K562 (cell line): ENCODE measurements around the gene LAMA1. TPM values are rescaled to one million over a fixed set of nuclear protein-coding genes. Genes with fewer than 3 reads are reported as not detected.

Source experiments
- EZH2 ChIP-seq: IDR thresholded peaks from 2 replicates; pipeline ENCODE4 v1.6.1; 2012; ENCODE audit warnings: low read depth, mild to moderate bottlenecking, inconsistent platforms, low read length, borderline replicate concordance
- HNRNPLL ChIP-seq: fragments of 200-400 bp; formaldehyde crosslinking; IDR thresholded peaks from 2 replicates; pipeline ENCODE4 v1.6.1; 2017; ENCODE audit warnings: low read length, low read depth, mild to moderate bottlenecking; ENCODE audit not compliant: poor library complexity, severe bottlenecking
- L3MBTL2 ChIP-seq: fragments of 450-650 bp; IDR thresholded peaks from 2 replicates; pipeline ENCODE4 v1.6.1; 2016; ENCODE audit warnings: mild to moderate bottlenecking, moderate library complexity
- NCOA2 ChIP-seq, 2 experiments: fragments of 450-650 bp; IDR thresholded peaks; 2 replicates each; pipeline ENCODE4 v1.6.1; 2018; ENCODE audit warnings: mild to moderate bottlenecking in 2 of 2, moderate library complexity in 1 of 2; ENCODE audit not compliant: partially characterized antibody in 2 of 2
- RBM15 ChIP-seq: fragments of 200-400 bp; formaldehyde crosslinking; IDR thresholded peaks from 2 replicates; pipeline ENCODE4 v1.6.1; 2018; ENCODE audit warnings: mild to moderate bottlenecking, low read length, moderate library complexity; ENCODE audit not compliant: insufficient read depth
- RBM17 ChIP-seq: fragments of 200-400 bp; formaldehyde crosslinking; IDR thresholded peaks from 2 replicates; pipeline ENCODE4 v1.6.1; 2017; ENCODE audit warnings: low read depth, mild to moderate bottlenecking, low read length, borderline replicate concordance
- ZFP36 ChIP-seq: fragments of 150-350 bp; IDR thresholded peaks from 2 replicates; pipeline ENCODE4 v1.6.1; 2018; ENCODE audit warnings: low read length, low read depth; ENCODE audit not compliant: partially characterized antibody
- ZFPM2 ChIP-seq: fragments of 250-450 bp; sonication (Bioruptor Pico); IDR thresholded peaks from 2 replicates; pipeline ENCODE4 v1.5.1; 2022; ENCODE audit warnings: mild to moderate bottlenecking
- polyA plus RNA-seq, 8 experiments: library from polyadenylated mRNA; depleted of rRNA in 4 of 8; stranded (reverse) in 5 of 8; unstranded in 3 of 8; fragments of >200 nt; fragmentation: Nextera tagmentation in 2 of 8; fragmentation: Illumina TruSeq in 1 of 8; extraction: Ambion mirVana in 2 of 8; extraction: Trizol in 1 of 8; gene quantifications; 2 replicates each; pipeline versions ENCODE4 v1.2.1 to v1.2.3, GENCODE V29; 2011 to 2014; ENCODE audit warnings: inconsistent platforms in 1 of 8, missing spikeins in 1 of 8
- total RNA-seq, 7 experiments: library from RNA; depleted of rRNA in 6 of 7; stranded (reverse); fragments of >200 nt in 6 of 7; fragmentation: Illumina TruSeq in 2 of 7; extraction: Trizol in 2 of 7; gene quantifications; 2 replicates each; pipeline versions ENCODE4 v1.2.1 to v1.2.3, GENCODE V29; 2011 to 2021; ENCODE audit warnings: low replicate concordance in 1 of 7
- TF ChIP-seq, protein P1 (sequence below), 2 experiments: fragments of 450-650 bp; formaldehyde crosslinking in 1 of 2; IDR thresholded peaks; 2 replicates each; pipeline versions ENCODE4 v1.4.0 to v1.6.1; 2014 to 2020; ENCODE audit warnings: mild to moderate bottlenecking in 2 of 2, borderline replicate concordance in 1 of 2, low read depth in 1 of 2

LAMA1 gene
- total and polyA plus RNA-seq, 9 of the 15 experiments (the other 6 are each of a cell fraction or from before 2014, with no cell fraction given), result 0.04 TPM; not detected in 8

GRCh38 chr18:7065736-7066135 is 51.9 kb downstream of the LAMA1 start (continued):
- TF ChIP-seq, protein P1, sequence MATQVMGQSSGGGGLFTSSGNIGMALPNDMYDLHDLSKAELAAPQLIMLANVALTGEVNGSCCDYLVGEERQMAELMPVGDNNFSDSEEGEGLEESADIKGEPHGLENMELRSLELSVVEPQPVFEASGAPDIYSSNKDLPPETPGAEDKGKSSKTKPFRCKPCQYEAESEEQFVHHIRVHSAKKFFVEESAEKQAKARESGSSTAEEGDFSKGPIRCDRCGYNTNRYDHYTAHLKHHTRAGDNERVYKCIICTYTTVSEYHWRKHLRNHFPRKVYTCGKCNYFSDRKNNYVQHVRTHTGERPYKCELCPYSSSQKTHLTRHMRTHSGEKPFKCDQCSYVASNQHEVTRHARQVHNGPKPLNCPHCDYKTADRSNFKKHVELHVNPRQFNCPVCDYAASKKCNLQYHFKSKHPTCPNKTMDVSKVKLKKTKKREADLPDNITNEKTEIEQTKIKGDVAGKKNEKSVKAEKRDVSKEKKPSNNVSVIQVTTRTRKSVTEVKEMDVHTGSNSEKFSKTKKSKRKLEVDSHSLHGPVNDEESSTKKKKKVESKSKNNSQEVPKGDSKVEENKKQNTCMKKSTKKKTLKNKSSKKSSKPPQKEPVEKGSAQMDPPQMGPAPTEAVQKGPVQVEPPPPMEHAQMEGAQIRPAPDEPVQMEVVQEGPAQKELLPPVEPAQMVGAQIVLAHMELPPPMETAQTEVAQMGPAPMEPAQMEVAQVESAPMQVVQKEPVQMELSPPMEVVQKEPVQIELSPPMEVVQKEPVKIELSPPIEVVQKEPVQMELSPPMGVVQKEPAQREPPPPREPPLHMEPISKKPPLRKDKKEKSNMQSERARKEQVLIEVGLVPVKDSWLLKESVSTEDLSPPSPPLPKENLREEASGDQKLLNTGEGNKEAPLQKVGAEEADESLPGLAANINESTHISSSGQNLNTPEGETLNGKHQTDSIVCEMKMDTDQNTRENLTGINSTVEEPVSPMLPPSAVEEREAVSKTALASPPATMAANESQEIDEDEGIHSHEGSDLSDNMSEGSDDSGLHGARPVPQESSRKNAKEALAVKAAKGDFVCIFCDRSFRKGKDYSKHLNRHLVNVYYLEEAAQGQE (IDR thresholded peaks at IDR 0.05; ENCODE audit: borderline replicate concordance), result no peak
- TF ChIP-seq, protein P1 (CRISPR knock-in tag; IDR thresholded peaks at IDR 0.05; ENCODE audit: low read depth), result no peak
- TF ChIP-seq NCOA2 (IDR thresholded peaks at IDR 0.05; ENCODE audit: partially characterized antibody in 2 of 2), result no peak
- no peak for TF ChIP-seq L3MBTL2
- no peak for TF ChIP-seq RBM15
- TF ChIP-seq RBM17, result no peak
- no peak for TF ChIP-seq ZFPM2 (CRISPR knock-in tag)
- TF ChIP-seq ZFP36, result no peak
- no peak for TF ChIP-seq EZH2
- TF ChIP-seq HNRNPLL, result no peak
